ENCODE measurements around the gene SLC35A4.

Gene SLC35A4, protein sequence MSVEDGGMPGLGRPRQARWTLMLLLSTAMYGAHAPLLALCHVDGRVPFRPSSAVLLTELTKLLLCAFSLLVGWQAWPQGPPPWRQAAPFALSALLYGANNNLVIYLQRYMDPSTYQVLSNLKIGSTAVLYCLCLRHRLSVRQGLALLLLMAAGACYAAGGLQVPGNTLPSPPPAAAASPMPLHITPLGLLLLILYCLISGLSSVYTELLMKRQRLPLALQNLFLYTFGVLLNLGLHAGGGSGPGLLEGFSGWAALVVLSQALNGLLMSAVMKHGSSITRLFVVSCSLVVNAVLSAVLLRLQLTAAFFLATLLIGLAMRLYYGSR

GRCh38 chr5:140564196-140565023 lies at the start of gene SLC35A4, which contains the start of gene APBB3:
SLC35A4 (plus strand) TSS chr5:140564828; CDS start chr5:140567170, 2,342 bp downstream.
APBB3 (minus strand) TSS chr5:140564598; CDS start chr5:140564245, 353 bp downstream.
- H3K4me3 ChIP-seq (ENCODE audit: low read depth, low read length) = peak within 1 kb of the TSS; percentile 97

GRCh38 chr5:140524003-140524402 lies 40.6 kb upstream of the SLC35A4 start:
- no peak overlapping the region for H3K4me3 ChIP-seq (ENCODE audit: low read depth, low read length)

DNA sequence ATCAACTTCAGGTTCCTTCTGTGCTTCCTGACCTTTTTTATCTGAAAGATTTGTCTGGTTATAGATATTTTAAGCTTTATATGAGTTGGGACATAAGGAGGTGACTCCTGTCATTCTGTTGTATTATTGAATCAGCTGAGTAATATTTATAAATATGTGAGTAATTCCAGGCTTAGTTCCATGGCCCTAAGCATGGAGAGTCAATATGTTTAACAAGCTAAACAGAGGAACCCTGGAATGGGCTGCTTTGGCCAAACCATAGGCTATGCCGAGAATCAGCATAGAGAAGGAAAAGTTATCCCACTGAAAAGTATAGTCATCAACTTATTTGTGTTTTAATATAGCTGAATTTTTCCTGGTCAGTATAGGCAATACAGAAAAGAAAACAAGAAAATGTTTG lies 24.4 kb upstream of the SLC35A4 start:
- H3K4me3 ChIP-seq (ENCODE audit: low read depth, low read length) = no peak overlapping the region

GRCh38 chr5:140542972-140543371 lies 21.7 kb upstream of the SLC35A4 start:
- H3K4me3 ChIP-seq (ENCODE audit: low read depth, low read length) = no peak overlapping the region

DNA sequence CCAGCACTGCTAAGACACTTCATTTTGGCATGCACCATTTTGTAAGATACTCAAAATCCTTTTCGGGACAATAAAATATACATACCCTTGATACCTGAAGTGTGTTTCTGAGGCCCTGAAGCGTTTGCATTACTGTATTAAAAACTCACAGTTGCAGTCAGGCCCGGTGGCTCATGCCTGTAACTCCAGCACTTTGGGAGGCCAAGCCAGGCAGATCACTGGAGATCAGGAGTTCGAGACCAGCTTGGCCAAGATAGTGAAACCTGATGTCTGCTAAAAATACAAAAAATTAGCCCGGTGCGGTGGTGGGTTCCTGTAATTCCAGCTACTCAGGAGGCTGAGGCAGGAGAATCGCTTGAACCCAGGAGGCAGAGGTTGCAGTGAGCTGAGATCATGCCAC lies 19.6 kb upstream of the SLC35A4 start:
- H3K4me3 ChIP-seq (ENCODE audit: low read depth, low read length) = no peak overlapping the region

GRCh38 chr5:140545606-140546005 lies 19.0 kb upstream of the SLC35A4 start:
- no peak overlapping the region for H3K4me3 ChIP-seq (ENCODE audit: low read depth, low read length)

DNA sequence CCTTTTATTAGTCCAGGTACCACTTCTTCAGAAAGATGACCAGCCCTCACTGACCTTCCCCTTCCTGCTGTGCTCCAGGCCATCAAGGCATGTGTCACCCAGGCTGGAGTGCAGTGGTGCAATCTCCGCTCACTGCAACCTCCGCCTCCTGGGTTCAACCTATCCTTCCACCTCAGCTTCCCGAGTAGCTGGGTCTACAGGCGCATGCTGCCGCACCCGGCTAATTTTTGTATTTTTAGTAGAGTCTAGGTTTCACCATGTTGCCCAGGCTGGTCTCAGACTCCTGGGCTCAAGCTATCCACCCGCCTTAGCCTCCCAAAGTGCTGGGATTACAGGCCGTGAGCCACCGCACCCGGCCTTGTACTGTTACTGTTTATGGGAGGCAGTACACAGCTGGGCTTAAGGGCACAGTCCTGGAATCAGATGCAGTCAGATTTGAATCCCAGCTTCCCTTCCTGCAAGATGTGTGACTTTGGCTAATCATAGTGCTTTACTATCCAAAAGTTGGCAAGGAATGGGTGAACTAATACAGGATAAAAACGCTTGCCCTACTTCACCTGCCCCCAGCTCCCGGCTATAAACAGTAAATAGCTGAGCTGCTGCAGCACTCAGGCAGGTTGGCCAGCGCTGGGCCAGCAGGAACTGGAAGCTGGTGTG lies 17.6 kb upstream of the SLC35A4 start:
- peak overlapping the region; percentile 17 for H3K4me3 ChIP-seq (ENCODE audit: low read depth, low read length)

DNA sequence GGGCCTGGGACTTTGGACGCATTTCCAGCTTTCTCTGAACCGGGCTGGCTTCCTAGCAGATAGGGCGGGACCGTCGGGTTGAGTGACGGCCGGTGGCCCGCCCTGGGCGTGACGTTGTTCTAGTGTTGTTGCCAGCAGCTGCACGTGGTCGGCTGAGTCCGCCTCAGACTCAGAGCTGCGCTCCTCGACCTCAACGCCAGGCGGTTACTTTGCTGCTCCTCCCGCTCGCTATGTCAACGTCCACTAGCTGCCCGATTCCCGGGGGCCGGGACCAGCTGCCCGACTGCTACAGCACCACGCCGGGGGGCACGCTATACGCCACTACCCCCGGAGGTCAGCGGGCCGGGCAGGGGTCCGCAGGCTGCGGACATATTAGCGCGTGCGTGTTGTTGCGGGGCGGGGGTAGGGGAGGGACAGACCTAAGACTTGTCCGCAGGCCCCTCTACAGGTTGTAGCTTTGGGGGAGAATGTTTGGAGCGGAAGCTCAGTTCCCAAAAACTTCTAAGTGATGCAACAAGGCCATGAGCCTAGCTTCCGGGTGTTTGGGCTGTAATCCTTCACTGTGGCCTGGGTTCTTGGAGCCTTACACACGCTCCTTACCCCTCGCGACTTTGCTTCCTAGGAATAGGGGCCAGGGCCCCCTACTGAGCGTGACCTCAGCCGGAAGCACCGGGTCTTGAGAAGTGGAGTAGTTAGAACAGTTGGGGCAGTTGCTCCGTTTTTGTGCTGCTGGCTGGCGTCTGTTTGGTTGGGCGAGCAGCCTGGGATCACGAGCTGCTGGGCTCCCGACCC lies 16.9 kb upstream of the SLC35A4 start, which contains the start of gene EIF4EBP3:
Gene EIF4EBP3 (plus strand): TSS at position 155 of the 792 bp plus-strand sequence. CDS start 76 bp downstream, at position 231.
- H3K4me3 ChIP-seq (ENCODE audit: low read depth, low read length) = peak within 1 kb of the TSS; percentile 25

DNA sequence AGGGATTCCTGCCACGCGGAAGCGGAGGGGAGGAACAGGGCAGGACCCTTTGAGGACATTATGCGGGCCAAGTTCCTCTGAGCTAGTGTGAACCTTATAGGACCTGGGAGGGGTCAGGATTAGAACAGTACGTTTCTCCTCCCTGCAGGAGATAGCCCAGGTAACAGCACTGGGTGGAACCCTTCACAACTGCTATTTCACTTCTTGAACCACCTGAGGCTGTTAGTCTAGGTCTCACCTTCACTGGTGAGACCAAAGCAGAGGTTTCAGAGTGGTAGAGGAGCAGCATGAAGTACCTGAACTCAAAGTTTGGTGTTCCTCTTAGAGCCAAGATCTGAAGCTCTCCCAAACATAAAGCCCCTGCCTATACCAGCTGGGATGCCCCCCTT lies 16.3 kb upstream of the SLC35A4 start:
- peak overlapping the region; percentile 25 for H3K4me3 ChIP-seq (ENCODE audit: low read depth, low read length)

GRCh38 chr5:140548791-140549190 lies 15.8 kb upstream of the SLC35A4 start:
- no peak overlapping the region for H3K4me3 ChIP-seq (ENCODE audit: low read depth, low read length)

DNA sequence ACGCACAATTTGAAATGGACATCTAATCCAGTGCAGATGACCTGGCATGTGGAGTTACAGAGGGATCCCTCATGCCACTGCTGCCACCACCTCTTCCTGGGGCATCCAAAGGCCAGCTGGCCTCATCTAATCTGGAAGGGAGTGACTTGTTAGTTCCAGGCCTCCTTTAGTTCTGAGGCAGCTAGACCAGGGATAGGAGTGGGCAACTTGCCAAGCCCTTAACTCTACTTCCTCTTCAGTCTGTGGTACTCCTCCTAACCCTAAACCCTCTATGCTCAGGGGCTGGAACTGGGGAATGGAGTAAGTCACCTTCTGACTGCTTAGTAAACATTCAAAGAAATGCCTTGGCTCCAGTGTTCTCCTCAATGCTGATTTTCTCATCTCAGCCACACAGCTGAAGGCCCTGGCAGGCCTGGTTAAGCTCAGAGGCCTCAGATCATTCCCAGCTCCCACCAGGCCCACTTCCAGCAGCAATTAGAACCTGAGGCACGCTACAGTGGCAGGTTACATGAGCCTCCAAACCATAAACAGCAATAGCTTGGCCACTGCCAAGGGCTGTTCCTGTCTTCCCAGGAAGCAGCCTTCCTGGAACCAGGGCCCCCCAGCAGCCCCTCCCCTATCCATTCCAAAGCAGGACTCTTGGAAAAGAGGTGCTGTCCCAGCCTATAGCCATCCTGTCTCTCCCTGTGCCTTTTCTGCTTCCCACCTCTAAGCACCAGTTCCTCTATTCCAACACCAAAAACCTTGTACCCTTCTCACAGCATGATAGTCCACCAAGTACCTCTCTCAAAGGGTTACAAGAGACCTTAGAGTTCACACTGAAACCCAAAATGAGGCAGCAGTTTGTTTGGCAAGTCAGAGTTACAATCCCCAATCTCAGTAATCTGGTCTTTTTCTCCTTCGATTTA lies 15.1 kb upstream of the SLC35A4 start:
- H3K4me3 ChIP-seq (ENCODE audit: low read depth, low read length) = no peak overlapping the region

DNA sequence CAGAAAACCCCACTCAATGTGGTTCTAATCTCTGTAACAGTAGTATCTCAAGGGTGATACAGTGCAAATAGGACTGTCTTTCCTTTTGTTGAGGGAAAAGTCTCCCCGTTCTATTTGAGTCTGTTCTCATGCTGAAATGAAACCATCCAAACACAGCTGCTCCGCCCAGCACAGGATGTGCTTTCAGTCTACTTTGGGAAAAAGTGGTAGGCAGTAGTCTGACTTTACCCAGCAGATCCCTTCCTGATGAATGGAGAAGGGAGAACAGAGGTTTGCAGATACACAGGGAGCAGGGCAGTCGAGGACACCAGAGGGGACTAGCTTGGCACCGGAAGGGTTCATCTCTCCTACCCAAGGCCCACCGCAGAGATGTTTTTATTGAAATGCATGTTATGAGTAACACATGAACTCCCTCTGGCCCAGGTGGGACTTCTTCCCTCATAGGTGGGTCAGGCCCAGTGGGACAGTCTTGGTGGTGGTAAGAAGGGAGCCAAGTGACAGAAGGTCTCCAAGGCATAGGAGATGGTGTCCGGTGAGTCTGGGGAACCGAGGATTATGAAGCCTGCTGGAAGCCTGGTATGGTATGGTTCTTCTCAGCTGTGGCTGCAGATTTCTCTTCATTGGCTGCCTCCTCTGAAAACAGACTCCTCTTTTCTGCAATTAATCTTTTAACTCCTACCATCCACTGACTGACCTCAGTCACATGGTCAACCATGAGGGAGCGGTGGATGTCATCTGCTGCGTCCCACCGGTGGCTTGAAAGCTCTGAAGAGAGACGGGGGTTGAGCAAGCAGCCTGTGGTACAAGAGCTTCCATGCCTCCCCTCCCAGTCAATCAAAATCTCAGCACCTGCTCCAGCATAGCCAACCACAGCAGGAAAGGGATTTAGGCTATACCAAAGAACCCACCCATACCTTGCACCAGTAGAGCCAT lies 14.2 kb upstream of the SLC35A4 start:
- H3K4me3 ChIP-seq (ENCODE audit: low read depth, low read length) = no peak overlapping the region

DNA sequence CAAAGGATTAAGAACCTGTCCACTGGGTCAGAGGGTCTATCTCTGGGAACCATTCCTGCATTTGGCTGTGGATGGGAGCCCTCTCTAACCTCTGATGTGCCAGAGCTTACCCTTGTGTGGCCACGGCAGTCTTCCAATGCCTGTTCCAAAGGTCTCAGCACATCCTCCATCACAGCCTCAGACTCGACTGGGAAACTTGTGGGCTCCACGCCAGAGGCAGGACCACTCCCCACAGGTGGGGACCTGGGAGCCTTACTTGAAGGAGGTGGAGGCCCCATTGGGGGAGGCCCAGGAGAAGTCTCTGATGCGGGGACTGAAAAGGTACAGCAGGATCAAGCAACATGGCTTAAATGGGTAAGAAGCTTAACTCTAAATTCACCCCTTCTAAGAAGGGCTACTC lies 12.8 kb upstream of the SLC35A4 start:
- no peak overlapping the region for H3K4me3 ChIP-seq (ENCODE audit: low read depth, low read length)

DNA sequence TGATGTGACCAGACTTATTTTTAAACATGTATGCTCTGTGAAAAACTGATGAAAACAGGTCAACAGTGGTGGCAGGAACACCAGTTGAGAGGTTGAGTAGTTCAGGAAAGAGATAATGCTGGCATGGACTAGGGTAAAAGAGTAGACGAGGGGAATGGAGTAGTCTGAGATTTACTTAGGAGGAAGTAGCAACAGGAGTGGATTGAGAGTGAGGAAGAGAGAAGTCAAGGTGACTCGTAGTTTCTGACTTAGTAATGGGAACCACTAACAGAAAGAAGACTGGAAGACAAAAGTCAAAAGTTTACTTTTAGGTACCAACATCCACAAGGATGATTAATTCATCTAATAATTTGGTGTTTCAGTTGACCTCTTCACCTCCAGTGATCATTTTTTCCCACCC lies 11.0 kb upstream of the SLC35A4 start:
- H3K4me3 ChIP-seq (ENCODE audit: low read depth, low read length) = no peak overlapping the region

GRCh38 chr5:140554454-140554853 lies 10.2 kb upstream of the SLC35A4 start:
- no peak overlapping the region for H3K4me3 ChIP-seq (ENCODE audit: low read depth, low read length)

DNA sequence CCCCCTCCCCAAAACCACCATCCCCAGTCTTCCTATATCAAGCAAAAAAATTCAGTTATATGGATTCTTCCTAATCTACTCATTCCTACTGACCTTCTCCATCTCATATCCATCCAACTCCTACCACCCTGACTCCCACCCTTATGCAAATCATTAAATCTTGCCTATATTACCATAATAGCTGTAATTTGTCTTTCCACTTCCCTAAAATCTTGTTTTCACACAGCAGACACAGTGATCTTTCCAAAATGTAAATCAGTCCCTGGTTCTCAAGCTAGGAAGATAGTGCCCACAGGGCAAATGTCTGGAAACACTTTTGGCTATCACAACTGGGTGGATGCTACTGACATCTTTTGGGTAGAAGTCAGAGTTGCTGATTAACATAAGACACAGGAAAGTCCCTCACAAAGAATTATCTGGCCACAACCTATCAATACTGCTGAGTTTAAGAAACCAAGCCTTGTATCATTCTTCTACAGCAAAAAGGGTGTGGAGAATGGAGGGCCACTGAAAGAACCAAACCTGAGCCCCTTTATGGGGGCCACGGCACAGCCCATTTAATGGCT lies 8.8 kb upstream of the SLC35A4 start:
- peak overlapping the region; percentile 84 for H3K4me3 ChIP-seq (ENCODE audit: low read depth, low read length)

DNA sequence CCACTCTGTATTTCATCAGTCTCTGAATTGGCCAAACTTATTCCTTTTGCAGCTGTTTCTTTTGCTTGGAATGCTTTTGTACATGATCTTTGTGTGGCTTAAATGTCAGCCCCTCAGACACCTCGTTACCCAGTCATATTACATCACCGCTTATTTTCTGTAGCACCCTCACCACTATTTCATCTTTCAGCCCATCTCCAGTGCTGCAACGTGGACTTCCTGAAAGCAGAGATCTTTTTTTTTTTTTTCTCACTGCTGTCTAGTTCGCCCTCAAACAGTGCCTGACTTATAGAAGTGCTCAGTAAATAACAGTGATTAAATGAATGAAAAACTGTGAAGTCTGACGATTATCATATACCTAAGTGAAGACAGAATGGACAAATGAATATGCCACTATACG lies 8.2 kb upstream of the SLC35A4 start:
- H3K4me3 ChIP-seq (ENCODE audit: low read depth, low read length) = peak overlapping the region; percentile 84

DNA sequence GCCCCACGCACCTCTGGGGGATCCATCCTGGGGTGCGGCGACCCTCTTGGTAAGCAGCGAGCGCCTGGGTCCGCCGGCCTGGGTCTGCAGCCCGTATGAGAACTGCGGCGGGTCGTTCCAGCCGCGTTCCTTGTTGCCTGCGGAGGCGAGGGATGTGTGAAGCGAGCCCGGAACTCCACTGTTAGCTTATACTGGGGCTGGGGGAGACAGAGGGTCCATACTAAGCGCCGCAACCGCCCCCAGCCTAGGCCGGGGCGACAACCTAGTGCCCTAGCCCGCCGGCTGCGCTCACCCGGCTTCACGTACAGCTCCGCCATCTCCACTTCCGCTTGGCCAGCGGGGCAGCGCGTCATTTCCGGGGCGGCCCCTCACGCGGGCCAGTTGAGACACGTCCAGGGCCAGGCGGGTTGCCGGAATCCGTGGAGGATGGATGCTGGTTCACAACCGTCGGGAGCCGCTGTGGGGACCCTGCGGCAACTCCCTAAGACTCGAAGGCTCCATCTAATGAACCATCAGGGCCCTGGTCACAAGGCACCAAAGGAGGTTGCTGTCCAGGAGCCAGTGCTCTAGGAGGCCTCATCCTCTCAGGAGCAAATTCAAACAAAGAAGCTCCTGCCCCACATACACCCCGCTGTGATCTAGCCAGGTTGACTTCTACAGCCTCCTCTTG lies 7.4 kb upstream of the SLC35A4 start, which contains the start of gene SRA1:
Gene SRA1 (minus strand): TSS at position 338 of the 670 bp plus-strand sequence. CDS start 21 bp downstream, at position 317.
- peak within 1 kb of the TSS; percentile 84 for H3K4me3 ChIP-seq (ENCODE audit: low read depth, low read length)

Data from iPS-11a (cell line).